HG02798 (cell line): Measurements from ENCODE around the gene PSMD13.
"Not testable (repeated sequence)": the region's sequence is repeated elsewhere in the genome, so short reads cannot be mapped to it uniquely, and the experiment has no call there.

Source experiments
- ATAC-seq: cut with Tn5 transposase; IDR thresholded peaks from one replicate; pipeline ENCODE4 v1.9.1; 2021; ENCODE audit warnings: mild to moderate bottlenecking; ENCODE audit not compliant: unreplicated experiment, poor library complexity

The PSMD13 gene

GRCh38 chr11:285021-285893, 48.5 kb downstream of the PSMD13 start:
- no peak for ATAC-seq

- no peak for ATAC-seq
Measured at GRCh38 chr11:285894-286220, 49.1 kb downstream of the PSMD13 start.

GRCh38 chr11:286977-287820, 50.4 kb downstream of the PSMD13 start:
- ATAC-seq: not testable (repeated sequence)

GRCh38 chr11:287821-288477, 51.2 kb downstream of the PSMD13 start:
- ATAC-seq: no peak

GRCh38 chr11:288478-289397, 52.0 kb downstream of the PSMD13 start, which contains the start of gene PGGHG:
Gene PGGHG, plus strand, starts transcription at chr11:289126. Its CDS starts 691 bp downstream, at chr11:289817.
- peak; percentile 65 for ATAC-seq

GRCh38 chr11:289398-289711, 52.6 kb downstream of the PSMD13 start:
- no peak for ATAC-seq

- no peak for ATAC-seq
Measured at GRCh38 chr11:289712-290620, 53.2 kb downstream of the PSMD13 start.

- no peak for ATAC-seq
Measured at GRCh38 chr11:290621-291231, 54.0 kb downstream of the PSMD13 start.

GRCh38 chr11:291281-292210, 54.8 kb downstream of the PSMD13 start:
- no peak for ATAC-seq

GRCh38 chr11:292211-293121, 55.7 kb downstream of the PSMD13 start:
- no peak for ATAC-seq

GRCh38 chr11:293271-293851, 56.6 kb downstream of the PSMD13 start:
- ATAC-seq: no peak

- no peak for ATAC-seq
Measured at GRCh38 chr11:293852-294661, 57.3 kb downstream of the PSMD13 start.

GRCh38 chr11:294780-295179, 58.0 kb downstream of the PSMD13 start:
- no peak for ATAC-seq

GRCh38 chr11:295351-296170, 58.8 kb downstream of the PSMD13 start:
- no peak for ATAC-seq
